Suprapubic skin (tissue), 3 donors: ENCODE measurements around the gene TMEM109.

ENCODE experiments used
- EP300 ChIP-seq: sonication (generic); formaldehyde crosslinking; IDR thresholded peaks from one replicate; pipeline ENCODE4 v1.6.1; 2017; ENCODE audit warnings: antibody characterized with exemption
- POLR2A ChIP-seq, 2 donors: fragments of 450-650 bp; IDR thresholded peaks; one replicate each; pipeline ENCODE4 v1.6.1; 2017; ENCODE audit warnings: antibody characterized with exemption in 2 of 2, mild to moderate bottlenecking in 2 of 2, moderate library complexity in 2 of 2
- TF ChIP-seq, protein P1 (sequence below), 2 donors: fragments of 200-600 bp in 1 of 2; fragments of 450-650 bp in 1 of 2; sonication (generic) in 1 of 2; IDR thresholded peaks; one replicate each; pipeline ENCODE4 v1.5.1; 2016 to 2019; ENCODE audit warnings: antibody characterized with exemption in 2 of 2, mild to moderate bottlenecking in 1 of 2, moderate library complexity in 1 of 2

DNA sequence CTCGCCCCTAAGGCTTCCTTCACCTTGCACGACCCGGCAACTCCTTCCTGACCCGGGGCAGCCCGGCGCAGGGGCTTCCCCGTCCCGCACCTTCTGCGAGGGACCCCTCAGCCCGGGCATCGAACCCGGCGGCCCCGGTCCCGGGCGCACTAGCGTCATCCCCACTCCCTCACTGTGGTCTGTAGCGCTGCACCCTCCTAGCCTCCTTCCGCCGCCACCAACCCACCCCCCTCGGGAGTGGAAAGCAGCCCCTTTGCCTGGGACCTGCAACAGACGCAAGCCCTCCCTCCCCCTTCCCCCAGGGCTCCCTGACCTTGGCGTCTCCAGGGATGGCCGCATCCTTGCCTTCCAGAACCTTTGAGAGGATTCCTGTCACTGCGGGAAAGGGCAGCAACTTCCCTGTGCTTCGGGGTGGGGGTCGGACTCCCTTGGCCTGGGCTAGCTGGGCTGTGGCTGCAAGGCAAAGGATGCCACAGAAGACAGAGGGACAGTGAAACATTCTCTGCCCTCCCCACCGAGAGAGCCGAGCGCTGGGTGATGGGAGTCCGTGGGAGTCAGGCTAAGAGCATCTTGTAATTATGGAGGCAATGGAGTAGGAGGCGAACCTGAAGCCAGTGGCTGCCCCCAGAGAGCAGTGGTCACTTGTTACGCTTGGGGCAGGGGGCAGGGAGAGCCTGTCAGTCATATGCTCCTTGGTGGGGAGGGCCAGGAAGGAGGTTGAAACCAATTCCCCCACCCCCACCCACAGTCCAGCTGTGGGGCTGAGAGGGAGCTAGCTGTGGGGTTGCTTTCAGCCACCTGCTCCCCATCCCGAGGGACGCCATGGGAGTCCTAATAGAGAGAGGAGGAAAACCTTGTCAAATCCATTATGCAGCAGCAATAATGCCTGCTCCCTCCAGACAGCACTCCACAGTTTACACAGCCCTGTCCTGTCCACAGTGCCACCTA, 11.2 kb downstream of the TMEM109 start:
- no peak for TF ChIP-seq POLR2A (IDR thresholded peaks at IDR 0.05)
- TF ChIP-seq, protein P1, sequence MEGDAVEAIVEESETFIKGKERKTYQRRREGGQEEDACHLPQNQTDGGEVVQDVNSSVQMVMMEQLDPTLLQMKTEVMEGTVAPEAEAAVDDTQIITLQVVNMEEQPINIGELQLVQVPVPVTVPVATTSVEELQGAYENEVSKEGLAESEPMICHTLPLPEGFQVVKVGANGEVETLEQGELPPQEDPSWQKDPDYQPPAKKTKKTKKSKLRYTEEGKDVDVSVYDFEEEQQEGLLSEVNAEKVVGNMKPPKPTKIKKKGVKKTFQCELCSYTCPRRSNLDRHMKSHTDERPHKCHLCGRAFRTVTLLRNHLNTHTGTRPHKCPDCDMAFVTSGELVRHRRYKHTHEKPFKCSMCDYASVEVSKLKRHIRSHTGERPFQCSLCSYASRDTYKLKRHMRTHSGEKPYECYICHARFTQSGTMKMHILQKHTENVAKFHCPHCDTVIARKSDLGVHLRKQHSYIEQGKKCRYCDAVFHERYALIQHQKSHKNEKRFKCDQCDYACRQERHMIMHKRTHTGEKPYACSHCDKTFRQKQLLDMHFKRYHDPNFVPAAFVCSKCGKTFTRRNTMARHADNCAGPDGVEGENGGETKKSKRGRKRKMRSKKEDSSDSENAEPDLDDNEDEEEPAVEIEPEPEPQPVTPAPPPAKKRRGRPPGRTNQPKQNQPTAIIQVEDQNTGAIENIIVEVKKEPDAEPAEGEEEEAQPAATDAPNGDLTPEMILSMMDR (IDR thresholded peaks at IDR 0.05), result no peak
- no peak for TF ChIP-seq EP300
